ENCODE measurements around the gene IMPG2. TPM values are rescaled to one million over a fixed set of nuclear protein-coding genes. Genes with fewer than 3 reads are reported as not detected.

IMPG2 gene
- total RNA-seq, 1 donor from 2014 or later: 0.74 TPM

GRCh38 chr3:101255441-101255840 lies 64.9 kb downstream of the IMPG2 start:
- H3K27me3 Mint-ChIP-seq (ENCODE audit: unreplicated experiment): peaks cover 2% of the 10 kb centered on the region
- no peak for TF ChIP-seq CTCF (IDR thresholded peaks at IDR 0.05; ENCODE audit: unreplicated experiment)
- H3K36me3 Mint-ChIP-seq (ENCODE audit: low read depth, unreplicated experiment): peaks cover 4% of the 10 kb centered on the region
- H3K4me3 Mint-ChIP-seq (ENCODE audit: unreplicated experiment): no peak overlapping the region
- no peaks in the 10 kb centered on the region for H3K9me3 Mint-ChIP-seq (ENCODE audit: unreplicated experiment)
- no peak overlapping the region for H3K27ac Mint-ChIP-seq (ENCODE audit: unreplicated experiment)
- no peaks in the 10 kb centered on the region for H3K4me1 Mint-ChIP-seq (ENCODE audit: unreplicated experiment)
- no peak for DNase-seq (ENCODE audit: low spot score)

DNA sequence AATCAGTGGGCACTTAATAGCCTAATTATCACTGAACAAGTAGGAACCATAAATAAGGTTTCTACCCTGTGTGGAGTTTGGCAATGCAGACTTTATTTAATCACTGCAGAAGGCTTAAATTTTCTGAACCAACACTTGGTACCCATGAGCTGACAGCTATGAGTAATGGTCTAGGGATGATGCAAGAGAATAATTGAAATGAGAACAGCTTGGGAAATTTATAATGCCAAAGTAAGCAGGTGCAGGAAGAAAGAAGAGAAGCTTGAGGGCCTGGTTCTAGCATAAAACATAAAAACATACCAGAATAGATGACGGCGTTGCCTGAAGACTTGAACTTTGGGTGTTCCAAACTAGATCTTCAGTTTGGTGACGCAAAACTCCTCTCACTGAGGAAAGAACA lies 67.0 kb downstream of the IMPG2 start:
- Mint-ChIP-seq H3K4me3 (ENCODE audit: unreplicated experiment) (no peak overlapping the region), H3K27me3 (ENCODE audit: unreplicated experiment) (peaks cover 2% of the 10 kb centered on the region), H3K4me1 (ENCODE audit: unreplicated experiment) (peaks cover 11% of the 10 kb centered on the region), H3K9me3 (ENCODE audit: unreplicated experiment) (no peaks in the 10 kb centered on the region), H3K27ac (ENCODE audit: unreplicated experiment) (no peak overlapping the region), H3K36me3 (ENCODE audit: low read depth, unreplicated experiment) (peaks cover 4% of the 10 kb centered on the region)
- TF ChIP-seq CTCF (IDR thresholded peaks at IDR 0.05; ENCODE audit: unreplicated experiment): no peak
- DNase-seq (ENCODE audit: low spot score): no peak

DNA sequence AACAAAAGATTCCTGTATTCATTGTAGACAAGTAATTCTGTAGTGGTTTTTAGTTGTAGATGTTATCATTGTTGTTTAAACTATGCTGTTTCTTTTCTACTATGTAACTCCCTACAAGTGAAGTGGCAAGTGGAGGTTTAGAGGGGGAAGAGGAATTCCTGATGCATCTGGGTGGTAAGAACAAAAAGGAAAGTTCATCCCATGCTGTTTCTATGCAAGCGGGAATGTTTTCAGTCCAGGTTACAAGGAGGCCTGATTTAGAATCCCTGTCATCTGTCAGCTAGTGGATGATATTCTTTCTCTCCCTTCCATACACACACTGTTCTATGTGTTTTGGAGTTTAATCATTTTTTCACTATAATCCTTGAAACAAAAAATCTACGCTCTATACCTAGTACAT lies 67.4 kb downstream of the IMPG2 start:
- no peak for TF ChIP-seq CTCF (IDR thresholded peaks at IDR 0.05; ENCODE audit: unreplicated experiment)
- Mint-ChIP-seq H3K4me1 (ENCODE audit: unreplicated experiment) (peaks cover 12% of the 10 kb centered on the region), H3K27ac (ENCODE audit: unreplicated experiment) (no peak overlapping the region), H3K4me3 (ENCODE audit: unreplicated experiment) (no peak overlapping the region), H3K9me3 (ENCODE audit: unreplicated experiment) (no peaks in the 10 kb centered on the region), H3K27me3 (ENCODE audit: unreplicated experiment) (peaks cover 2% of the 10 kb centered on the region), H3K36me3 (ENCODE audit: low read depth, unreplicated experiment) (peaks cover 4% of the 10 kb centered on the region)
- DNase-seq (ENCODE audit: low spot score): no peak

DNA sequence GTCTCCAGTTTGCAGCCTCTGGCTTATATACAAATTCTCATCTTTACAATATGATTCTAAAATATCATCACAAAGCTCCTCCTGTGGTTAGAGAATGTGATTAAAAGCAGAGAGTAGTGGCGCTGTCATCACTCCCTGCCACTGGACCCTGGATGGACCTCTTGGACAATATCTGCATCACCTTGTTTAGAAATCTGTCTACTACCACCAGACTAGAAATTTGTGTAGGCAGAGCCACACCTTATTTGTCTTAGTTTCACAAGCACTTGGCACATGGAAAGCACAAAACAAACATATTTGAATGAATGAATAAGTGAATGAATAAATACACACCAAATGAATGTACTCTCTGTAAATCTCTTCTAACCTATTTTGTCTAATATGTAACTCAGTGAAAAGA lies 68.1 kb downstream of the IMPG2 start:
- peaks cover 2% of the 10 kb centered on the region for H3K27me3 Mint-ChIP-seq (ENCODE audit: unreplicated experiment)
- H3K4me1 Mint-ChIP-seq (ENCODE audit: unreplicated experiment): peaks cover 12% of the 10 kb centered on the region

DNA sequence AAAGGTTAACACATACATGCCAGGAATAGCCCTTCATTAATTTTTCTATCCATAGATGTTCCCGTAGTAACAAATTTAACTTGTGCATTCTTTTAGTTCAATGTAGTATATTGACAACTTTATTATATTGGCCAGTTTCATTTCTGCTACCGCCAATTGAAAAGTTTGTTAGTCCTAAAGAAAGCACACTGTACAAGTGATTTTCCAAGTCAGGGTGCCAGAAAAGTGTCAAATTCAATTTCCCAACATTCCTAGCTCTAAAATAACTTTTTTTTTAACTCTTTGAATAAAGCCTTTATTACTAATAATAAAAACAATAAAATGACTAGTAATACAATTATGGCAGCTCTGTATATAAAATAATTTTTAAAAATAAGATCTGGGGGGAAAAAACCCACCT lies 68.9 kb downstream of the IMPG2 start:
- H3K4me1 Mint-ChIP-seq (ENCODE audit: unreplicated experiment): peaks cover 12% of the 10 kb centered on the region

More for the DNA sequence above, 68.1 kb downstream of the IMPG2 start:
- no peak overlapping the region for H3K27ac Mint-ChIP-seq (ENCODE audit: unreplicated experiment)
- TF ChIP-seq CTCF (IDR thresholded peaks at IDR 0.05; ENCODE audit: unreplicated experiment): no peak
- no peak for DNase-seq (ENCODE audit: low spot score)
- peaks cover 4% of the 10 kb centered on the region for H3K36me3 Mint-ChIP-seq (ENCODE audit: low read depth, unreplicated experiment)
- H3K4me3 Mint-ChIP-seq (ENCODE audit: unreplicated experiment): no peak overlapping the region
- no peaks in the 10 kb centered on the region for H3K9me3 Mint-ChIP-seq (ENCODE audit: unreplicated experiment)

More for the DNA sequence above, 68.9 kb downstream of the IMPG2 start:
- Mint-ChIP-seq H3K36me3 (ENCODE audit: low read depth, unreplicated experiment) (peaks cover 4% of the 10 kb centered on the region), H3K9me3 (ENCODE audit: unreplicated experiment) (no peaks in the 10 kb centered on the region), H3K27ac (ENCODE audit: unreplicated experiment) (no peak overlapping the region), H3K4me3 (ENCODE audit: unreplicated experiment) (no peak overlapping the region), H3K27me3 (ENCODE audit: unreplicated experiment) (peaks cover 2% of the 10 kb centered on the region)
- TF ChIP-seq CTCF (IDR thresholded peaks at IDR 0.05; ENCODE audit: unreplicated experiment): no peak
- no peak for DNase-seq (ENCODE audit: low spot score)

Data from endothelial cell (in vitro differentiated cells).